HCT116 (cell line): ENCODE measurements around the gene SLC35E2B. TPM values are rescaled to one million over a fixed set of nuclear protein-coding genes. Genes with fewer than 3 reads are reported as not detected.

Source experiments
- ATAC-seq: fragments of 200-7000 bp; cut with Tn5 transposase; 2 replicates; pipeline ENCODE4 v1.9.1; 2020; ENCODE audit warnings: mild to moderate bottlenecking, moderate library complexity
- BruUV-seq: library from RNA; stranded (reverse); fragments of 400-500 nt; replicated peaks from 2 replicates; lab custom pipeline; 2021; lab: Mats Ljungman, UMichigan
- CTCF ChIA-PET: fragments of 300-600 bp; sonication (Branson Sonifier 250); formaldehyde crosslinking; loops from one replicate; lab custom pipeline; 2021; ENCODE audit warnings: antibody characterized with exemption; lab: Charles Lee
- POLR2A ChIA-PET: fragments of 300-600, 350-600 bp; sonication (Branson Sonifier 250); formaldehyde crosslinking; loops from one replicate; lab custom pipeline; 2021; ENCODE audit warnings: antibody characterized with exemption; lab: Charles Lee
- RAD21 ChIA-PET, 2 experiments: fragments of 300-600 bp; sonication (Branson Sonifier 250); formaldehyde crosslinking; loops; one replicate each; lab custom pipeline; 2023; ENCODE audit warnings: low total read pairs in 2 of 2; ENCODE audit not compliant: uncharacterized antibody in 2 of 2, unreplicated experiment in 2 of 2, low non-redundant PET in 1 of 2; lab: Charles Lee
- DNase-seq: peaks from one replicate; pipeline ENCODE4 v3.0.0-alpha.2; 2010; ENCODE audit warnings: low read depth, low spot score
- H2AFZ ChIP-seq: fragments of 200-600 bp; shearing (Covaris generic), sonication (generic); 2 replicates; pipeline ENCODE4 v1.6.1; 2017; ENCODE audit warnings: low read depth, mixed run types, mixed read lengths, antibody characterized with exemption, low read length; ENCODE audit not compliant: poor library complexity, severe bottlenecking
- H3K27ac ChIP-seq: 2 replicates; pipeline ENCODE4 v1.5.1; 2012; ENCODE audit warnings: low read depth, low read length
- H3K27me3 ChIP-seq: fragments of 200-600 bp; sonication (generic); 2 replicates; pipeline ENCODE4 v1.6.1; 2016; ENCODE audit warnings: mixed run types, low read length, mixed read lengths; ENCODE audit not compliant: insufficient read depth
- H3K36me3 ChIP-seq, 2 experiments: fragments of 200-500 bp in 1 of 2; fragments of 200-600 bp in 1 of 2; sonication (Bioruptor generic) in 1 of 2; sonication (generic) in 1 of 2; 2 replicates each; pipeline versions ENCODE4 v1.5.1 to v1.6.1; 2014 to 2016; ENCODE audit warnings: low read length in 2 of 2, inconsistent platforms in 1 of 2, mixed read lengths in 1 of 2, mixed run types in 1 of 2; ENCODE audit not compliant: insufficient read depth in 2 of 2, control insufficient read depth in 1 of 2
- H3K4me1 ChIP-seq, 2 experiments: fragments of 200-600 bp in 1 of 2; sonication (generic) in 1 of 2; 2 replicates each; pipeline versions ENCODE4 v1.5.1 to v1.6.1; 2012 to 2017; ENCODE audit warnings: low read length in 2 of 2, inconsistent platforms in 1 of 2, mild to moderate bottlenecking in 1 of 2, mixed read lengths in 1 of 2, mixed run types in 1 of 2, moderate library complexity in 1 of 2; ENCODE audit not compliant: insufficient read depth in 2 of 2, control insufficient read depth in 1 of 2
- H3K4me2 ChIP-seq: fragments of 200-600 bp; sonication (generic); 2 replicates; pipeline ENCODE4 v1.6.1; 2017; ENCODE audit warnings: mixed run types, low read length, mixed read lengths
- H3K4me3 ChIP-seq, 2 experiments: fragments of 200-600 bp in 1 of 2; sonication (generic) in 1 of 2; replicated peaks in 1 of 2; 2 replicates each; pipeline ENCODE4 v1.5.1; 2011 to 2016; ENCODE audit warnings: low read length in 2 of 2, control low read depth in 1 of 2, low read depth in 1 of 2, mild to moderate bottlenecking in 1 of 2, mixed read lengths in 1 of 2, mixed run types in 1 of 2
- H3K79me2 ChIP-seq: fragments of 200-600 bp; sonication (generic); 2 replicates; pipeline ENCODE4 v1.6.1; 2017; ENCODE audit warnings: mild to moderate bottlenecking, mixed run types, low read length, moderate library complexity, mixed read lengths; ENCODE audit not compliant: insufficient read depth
- H3K9ac ChIP-seq: fragments of 200-600 bp; sonication (generic); 2 replicates; pipeline ENCODE4 v1.6.1; 2016; ENCODE audit warnings: low read length, mixed read lengths
- H3K9me2 ChIP-seq: fragments of 200-600 bp; sonication (generic), shearing (Covaris generic); 2 replicates; pipeline ENCODE4 v1.6.1; 2017; ENCODE audit warnings: mixed run types, mild to moderate bottlenecking, moderate library complexity; ENCODE audit not compliant: insufficient read depth
- H3K9me3 ChIP-seq, 2 experiments: fragments of 200-500 bp in 1 of 2; fragments of 200-600 bp in 1 of 2; sonication (Bioruptor generic) in 1 of 2; sonication (generic) in 1 of 2; 2 replicates each; pipeline ENCODE4 v1.6.1; 2014 to 2017; ENCODE audit warnings: low read length in 2 of 2, mixed read lengths in 2 of 2, inconsistent platforms in 1 of 2, low read depth in 1 of 2, mild to moderate bottlenecking in 1 of 2, mixed run types in 1 of 2, moderate library complexity in 1 of 2; ENCODE audit not compliant: control insufficient read depth in 1 of 2, insufficient read depth in 1 of 2
- H4K20me1 ChIP-seq: fragments of 200-600 bp; sonication (generic), shearing (Covaris generic); 2 replicates; pipeline ENCODE4 v1.6.1; 2017; ENCODE audit warnings: mixed run types, mild to moderate bottlenecking, moderate library complexity; ENCODE audit not compliant: insufficient read depth
- ATF3 ChIP-seq: IDR thresholded peaks from 2 replicates; pipeline ENCODE4 v1.6.1; 2012
- CBX3 ChIP-seq: IDR thresholded peaks from 2 replicates; pipeline ENCODE4 v1.6.1; 2012; ENCODE audit warnings: low read depth
- CEBPB ChIP-seq: IDR thresholded peaks from 2 replicates; pipeline ENCODE4 v1.6.1; 2012; ENCODE audit warnings: low read depth
- CTCF ChIP-seq, 3 experiments: fragments of 200-600 bp in 1 of 3; sonication (generic) in 1 of 3; IDR thresholded peaks in 2 of 3; conservative IDR thresholded peaks in 1 of 3; 2 replicates each; pipeline ENCODE4 v1.5.1; 2012 to 2017; ENCODE audit warnings: low read depth in 2 of 3, low read length in 2 of 3, antibody characterized with exemption in 1 of 3, borderline replicate concordance in 1 of 3, control low read depth in 1 of 3, mild to moderate bottlenecking in 1 of 3, mixed read lengths in 1 of 3, mixed run types in 1 of 3, moderate library complexity in 1 of 3; ENCODE audit not compliant: insufficient read depth in 1 of 3
- EGR1 ChIP-seq: IDR thresholded peaks from 2 replicates; pipeline ENCODE4 v1.6.1; 2012; ENCODE audit warnings: low read depth
- ELF1 ChIP-seq: IDR thresholded peaks from 2 replicates; pipeline ENCODE4 v1.6.1; 2012; ENCODE audit warnings: low read depth, borderline replicate concordance
- EZH2 ChIP-seq: fragments of 200-600 bp; sonication (generic); IDR thresholded peaks from 2 replicates; pipeline ENCODE4 v1.6.1; 2017; ENCODE audit warnings: antibody characterized with exemption, mixed run types
- EZH2phosphoT487 ChIP-seq: fragments of 200-600 bp; IDR thresholded peaks from 2 replicates; pipeline ENCODE4 v1.6.1; 2018; ENCODE audit warnings: antibody characterized with exemption, borderline replicate concordance
- FOSL1 ChIP-seq: IDR thresholded peaks from 2 replicates; pipeline ENCODE4 v1.6.1; 2012; ENCODE audit warnings: low read depth
- JUND ChIP-seq: IDR thresholded peaks from 2 replicates; pipeline ENCODE4 v1.6.1; 2012
- MAX ChIP-seq: IDR thresholded peaks from 2 replicates; pipeline ENCODE4 v1.6.1; 2012
- POLR2A ChIP-seq: IDR thresholded peaks from 2 replicates; pipeline ENCODE4 v1.7.0; 2011; ENCODE audit warnings: borderline replicate concordance; ENCODE audit not compliant: insufficient read depth, insufficient read length; ENCODE audit errors: extremely low read depth
- POLR2AphosphoS5 ChIP-seq: IDR thresholded peaks from 2 replicates; pipeline ENCODE4 v1.6.1; 2011; ENCODE audit warnings: mild to moderate bottlenecking, low read depth, low read length, moderate library complexity
- SIN3A ChIP-seq: IDR thresholded peaks from 2 replicates; pipeline ENCODE4 v1.6.1; 2012; ENCODE audit warnings: low read depth
- SP1 ChIP-seq: IDR thresholded peaks from 2 replicates; pipeline ENCODE4 v1.6.1; 2012; ENCODE audit warnings: low read depth
- TCF7L2 ChIP-seq: IDR thresholded peaks from 2 replicates; pipeline ENCODE4 v1.7.0; 2011; ENCODE audit warnings: borderline replicate concordance, inconsistent platforms; ENCODE audit not compliant: insufficient read depth, insufficient read length; ENCODE audit errors: extremely low read depth
- YY1 ChIP-seq: IDR thresholded peaks from 2 replicates; pipeline ENCODE4 v1.6.1; 2011; ENCODE audit warnings: low read length, low read depth, moderate library complexity, mild to moderate bottlenecking; ENCODE audit not compliant: insufficient replicate concordance; ENCODE audit errors: extremely low read depth
- ZFX ChIP-seq: fragments of 450-650 bp; IDR thresholded peaks from 2 replicates; pipeline ENCODE4 v1.6.1; 2017
- ZNF274 ChIP-seq: fragments of 200-500 bp; sonication (Bioruptor generic); IDR thresholded peaks from 2 replicates; pipeline ENCODE4 v1.6.1; 2014; ENCODE audit warnings: mild to moderate bottlenecking, low read depth, low read length, inconsistent platforms
- intact Hi-C: fragments of 100-400 bp; cut with micrococcal nuclease; formaldehyde crosslinking; loops from 2 replicates; pipeline ENCODE4 v1.10.0; 2022
- total RNA-seq: library from RNA; stranded (reverse); gene quantifications from one replicate; pipeline ENCODE4 v1.2.1, GENCODE V29; 2021; ENCODE audit not compliant: unreplicated experiment
- TF ChIP-seq, protein P1 (sequence below): IDR thresholded peaks from 2 replicates; pipeline ENCODE4 v1.6.1; 2011; ENCODE audit warnings: mild to moderate bottlenecking, low read length, moderate library complexity; ENCODE audit not compliant: insufficient replicate concordance; ENCODE audit errors: extremely low read depth

SLC35E2B gene
- total RNA-seq, 1 experiment from 2014 or later: 30.3 TPM

DNA sequence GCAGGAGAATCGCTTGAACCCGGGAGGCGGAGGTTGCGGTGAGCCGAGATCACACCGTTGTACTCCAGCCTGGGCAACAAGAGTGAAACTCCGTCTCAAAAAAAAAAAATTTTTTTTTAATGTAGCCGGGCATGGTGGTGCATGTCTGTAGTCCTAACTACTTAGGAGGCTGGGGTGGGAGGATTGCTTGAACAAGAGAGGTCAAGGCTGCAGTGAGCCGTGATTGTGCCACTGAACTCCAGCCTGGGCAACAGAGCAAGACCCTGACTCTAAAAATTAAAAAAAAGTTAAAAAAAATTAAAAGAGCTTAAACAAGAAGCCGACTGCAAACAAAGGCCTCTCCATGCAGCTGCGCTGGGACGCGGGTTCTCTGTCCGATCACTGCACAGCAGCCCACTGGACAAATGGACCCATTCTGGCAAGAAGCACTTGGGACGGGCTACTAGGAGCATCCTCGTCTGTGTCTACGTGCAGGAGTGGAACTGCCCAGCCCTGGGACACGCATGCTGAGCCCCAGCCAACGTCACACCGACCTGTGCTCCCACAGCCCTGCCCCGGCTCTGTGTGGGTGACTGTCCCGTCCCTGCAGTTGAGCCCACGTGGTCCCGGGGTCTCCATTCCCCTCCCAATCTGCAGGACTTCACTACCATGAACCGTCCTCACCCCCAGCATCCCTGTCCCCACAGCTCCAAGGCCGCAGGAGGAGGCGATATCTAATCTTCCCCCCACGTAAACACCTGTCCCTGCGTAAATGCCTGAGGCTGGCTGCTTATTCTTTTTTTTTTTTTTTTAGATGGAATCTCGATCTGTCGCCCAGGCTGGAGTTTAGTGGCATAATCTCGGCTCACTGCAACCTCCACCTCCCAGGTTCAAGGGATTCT is 12.3 kb downstream of the SLC35E2B start:
- H3K79me2 ChIP-seq: peaks cover 7% of the 10 kb centered on the region; the same call in 1 of the 2 replicates
- ChIA-PET POLR2A (no interaction called here), RAD21 (no interaction called here), CTCF (no interaction called here)
- ATAC-seq (no peak), DNase-seq (no peak)
- no peaks in the 10 kb centered on the region for H3K9me3 ChIP-seq
- H3K4me2 ChIP-seq: no peak overlapping the region
- no peaks in the 10 kb centered on the region for H3K27me3 ChIP-seq
- peaks cover 2 to 9% of the 10 kb centered on the region in 2 experiments for H3K4me1 ChIP-seq
- no peak overlapping the region for H3K27ac ChIP-seq
- no peak for TF ChIP-seq SP1
- no peak for TF ChIP-seq MAX
- no peak for TF ChIP-seq SIN3A
- no peak for TF ChIP-seq YY1
- TF ChIP-seq POLR2A: no peak
- no peak for TF ChIP-seq CTCF (IDR thresholded peaks at IDR 0.05 in 2 of 3, conservative IDR thresholded peaks at IDR 0.05 in 1 of 3; ENCODE audit: borderline replicate concordance in 1 of 3, insufficient read depth in 1 of 3, low read depth in 2 of 3, low read length in 2 of 3)
- no peak for TF ChIP-seq EZH2
- no peak for TF ChIP-seq TCF7L2
- TF ChIP-seq ATF3: no peak
- TF ChIP-seq CBX3: no peak
- TF ChIP-seq EGR1: no peak
- no peak for TF ChIP-seq ZFX
- no peak for TF ChIP-seq JUND
- TF ChIP-seq ELF1: no peak
- no peak for TF ChIP-seq ZNF274
- TF ChIP-seq, protein P1, sequence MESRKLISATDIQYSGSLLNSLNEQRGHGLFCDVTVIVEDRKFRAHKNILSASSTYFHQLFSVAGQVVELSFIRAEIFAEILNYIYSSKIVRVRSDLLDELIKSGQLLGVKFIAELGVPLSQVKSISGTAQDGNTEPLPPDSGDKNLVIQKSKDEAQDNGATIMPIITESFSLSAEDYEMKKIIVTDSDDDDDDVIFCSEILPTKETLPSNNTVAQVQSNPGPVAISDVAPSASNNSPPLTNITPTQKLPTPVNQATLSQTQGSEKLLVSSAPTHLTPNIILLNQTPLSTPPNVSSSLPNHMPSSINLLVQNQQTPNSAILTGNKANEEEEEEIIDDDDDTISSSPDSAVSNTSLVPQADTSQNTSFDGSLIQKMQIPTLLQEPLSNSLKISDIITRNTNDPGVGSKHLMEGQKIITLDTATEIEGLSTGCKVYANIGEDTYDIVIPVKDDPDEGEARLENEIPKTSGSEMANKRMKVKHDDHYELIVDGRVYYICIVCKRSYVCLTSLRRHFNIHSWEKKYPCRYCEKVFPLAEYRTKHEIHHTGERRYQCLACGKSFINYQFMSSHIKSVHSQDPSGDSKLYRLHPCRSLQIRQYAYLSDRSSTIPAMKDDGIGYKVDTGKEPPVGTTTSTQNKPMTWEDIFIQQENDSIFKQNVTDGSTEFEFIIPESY: no peak
- TF ChIP-seq FOSL1: no peak
- TF ChIP-seq POLR2AphosphoS5: no peak
- no peak for TF ChIP-seq EZH2phosphoT487
- TF ChIP-seq CEBPB: no peak
- H2AFZ ChIP-seq: no peak overlapping the region
- no peaks in the 10 kb centered on the region for H3K36me3 ChIP-seq
- no TSS peak for BruUV-seq
- H4K20me1 ChIP-seq: no peaks in the 10 kb centered on the region
- H3K4me3 ChIP-seq: no peak overlapping the region
- intact Hi-C loops: no loop called here
- H3K9ac ChIP-seq: no peak overlapping the region
- H3K9me2 ChIP-seq: no peaks in the 10 kb centered on the region
